Measurements from ENCODE around the gene AURKAIP1. TPM values are rescaled to one million over a fixed set of nuclear protein-coding genes. Genes with fewer than 3 reads are reported as not detected.

AURKAIP1 gene
- 101 TPM for polyA plus RNA-seq (2012; ENCODE audit: low read depth, missing spikeins)

DNA sequence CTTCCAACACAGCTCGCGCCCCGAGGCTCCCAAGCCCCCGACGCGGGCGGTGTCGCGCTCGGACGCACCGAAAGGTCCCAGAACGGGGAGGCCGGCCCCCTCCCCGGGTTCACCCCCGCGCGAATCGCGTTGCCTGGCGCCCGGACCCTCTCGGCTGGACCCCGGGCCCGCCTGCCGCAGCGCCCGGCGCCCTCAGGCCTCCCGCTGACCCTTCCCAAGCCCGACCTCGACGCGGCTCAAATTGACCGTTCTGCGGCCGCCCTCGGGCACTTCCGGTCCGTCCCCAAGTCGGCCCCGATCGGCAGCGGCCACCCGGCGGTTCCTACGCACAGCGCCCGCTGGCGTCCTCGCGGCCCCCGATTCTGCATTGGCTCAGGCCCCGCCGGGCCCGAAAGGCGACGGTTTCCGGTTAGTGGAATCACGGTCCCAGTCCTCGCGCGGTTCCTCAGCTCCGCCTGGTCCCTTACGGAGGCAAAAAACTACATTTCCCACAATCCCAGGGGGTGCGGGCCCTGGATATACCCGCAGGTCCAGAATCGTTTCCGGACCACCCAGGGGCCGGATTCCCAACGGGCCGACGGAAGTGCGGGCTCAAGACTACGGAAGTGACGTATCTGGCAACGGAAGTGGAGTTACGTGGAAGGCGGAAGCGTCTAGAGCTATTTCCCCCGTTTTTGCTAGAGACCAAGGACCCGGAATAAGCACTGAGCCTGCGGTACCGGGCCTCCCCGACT, at the start of gene AURKAIP1:
AURKAIP1 (minus strand) TSS at position 279 of the 734 bp plus-strand sequence. CDS start 451 bp downstream, outside the sequence.
- TF ChIP-seq PAX5 (IDR thresholded peaks at IDR 0.05; ENCODE audit: insufficient read depth, low read length, severe bottlenecking) (peak; percentile 38), POLR2AphosphoS5 (IDR thresholded peaks at IDR 0.05; ENCODE audit: low read depth, low read length) (no peak), SPI1 (IDR thresholded peaks at IDR 0.05; ENCODE audit: low read depth, low read length) (peak; percentile 63), POLR2A (IDR thresholded peaks at IDR 0.05; ENCODE audit: low read depth, low read length) (peak; percentile 78), POU2F2 (IDR thresholded peaks at IDR 0.05; ENCODE audit: low read depth, low read length) (peak; percentile 72; the same call in 1 of the 2 replicates), TAF1 (IDR thresholded peaks at IDR 0.05; ENCODE audit: low read depth, low read length) (peak; percentile 54; the same call in 1 of the 2 replicates)
- FAIRE-seq: peak; percentile 99
- DNase-seq (ENCODE audit: insufficient read length, low spot score): peak; percentile 98

DNA sequence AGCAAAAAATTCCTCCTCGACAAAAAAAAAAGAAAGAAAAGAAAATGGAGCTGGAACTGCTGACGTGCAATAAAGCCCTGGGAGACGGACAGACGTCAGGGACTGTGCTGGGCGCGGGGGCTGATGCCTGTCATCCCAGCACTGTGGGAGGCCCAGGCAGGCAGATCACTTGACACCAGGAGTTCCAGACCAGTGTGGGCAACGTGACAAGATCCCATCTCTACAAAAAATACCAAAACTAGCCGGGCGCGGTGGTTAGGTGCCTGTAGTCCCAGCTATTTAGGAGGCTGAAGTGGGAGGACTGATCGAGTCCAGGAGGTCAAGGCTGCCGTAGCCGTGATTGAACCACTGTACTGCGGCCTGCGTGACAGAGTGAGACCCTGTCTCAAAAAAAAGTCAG, 49.7 kb upstream of the AURKAIP1 start:
- FAIRE-seq (no peak), DNase-seq (ENCODE audit: insufficient read length, low spot score) (no peak)
- no peak for TF ChIP-seq PAX5 (IDR thresholded peaks at IDR 0.05; ENCODE audit: insufficient read depth, low read length, severe bottlenecking)
- no peak for TF ChIP-seq POLR2A (IDR thresholded peaks at IDR 0.05; ENCODE audit: low read depth, low read length)

DNA sequence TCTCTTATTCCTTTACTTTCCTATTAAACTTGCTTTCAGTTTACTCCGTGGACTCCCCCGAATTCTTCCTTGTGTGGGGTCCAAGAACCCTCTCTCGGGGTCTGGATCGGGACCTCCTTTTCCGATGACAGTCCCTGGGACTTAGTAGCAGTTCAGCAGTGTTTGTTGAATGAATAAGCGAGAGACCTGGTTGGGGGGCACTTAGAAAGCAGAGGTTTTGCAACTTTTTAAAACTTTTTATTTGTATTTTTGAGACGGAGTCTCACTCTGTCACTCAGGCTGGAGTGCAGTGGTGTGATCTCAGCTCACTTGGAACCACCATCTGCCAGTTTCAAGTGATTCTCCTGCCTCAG, 48.2 kb upstream of the AURKAIP1 start:
- FAIRE-seq (no peak), DNase-seq (ENCODE audit: insufficient read length, low spot score) (no peak)
- TF ChIP-seq POLR2A (IDR thresholded peaks at IDR 0.05; ENCODE audit: low read depth, low read length) (no peak), SPI1 (IDR thresholded peaks at IDR 0.05; ENCODE audit: low read depth, low read length) (no peak)

DNA sequence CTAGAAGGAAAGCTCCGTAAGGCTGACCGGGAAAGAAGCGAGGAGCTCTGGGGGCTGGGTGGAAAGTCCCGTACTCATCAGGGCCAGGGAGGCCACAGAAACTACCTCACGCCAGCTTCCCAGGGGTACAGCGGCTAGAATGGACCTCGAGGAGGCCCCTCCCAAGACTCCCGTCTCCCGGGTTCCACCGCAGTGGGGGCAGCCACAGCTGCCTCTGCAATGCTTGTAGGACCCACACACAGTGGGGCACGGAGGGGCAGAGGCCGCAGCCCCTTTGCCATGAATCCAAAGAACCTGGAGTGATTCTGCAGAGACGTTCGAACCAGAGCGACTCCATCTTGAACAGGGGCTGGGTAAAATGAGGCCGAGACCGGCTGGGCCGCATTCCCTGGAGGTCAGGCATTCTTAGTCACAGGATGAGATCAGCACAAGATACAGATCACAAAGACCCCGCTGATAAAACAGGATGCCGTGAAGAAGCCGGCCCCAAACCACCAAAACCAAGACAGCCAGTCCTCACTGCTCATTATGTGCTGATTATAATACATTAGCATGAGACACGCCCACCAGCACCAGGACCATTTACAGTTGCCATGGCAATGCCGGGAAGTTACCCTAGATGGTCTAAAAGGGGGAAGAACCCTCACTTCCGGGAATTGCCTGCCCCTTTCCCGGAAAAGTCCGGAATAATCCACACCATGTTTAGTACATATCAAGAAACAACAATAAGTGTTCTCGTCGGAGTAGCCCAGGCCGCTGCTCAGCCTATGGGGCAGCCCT, 47.6 kb upstream of the AURKAIP1 start:
- FAIRE-seq: peak; percentile 60
- TF ChIP-seq POLR2AphosphoS5 (IDR thresholded peaks at IDR 0.05; ENCODE audit: low read depth, low read length) (no peak), POU2F2 (IDR thresholded peaks at IDR 0.05; ENCODE audit: low read depth, low read length) (no peak), SPI1 (IDR thresholded peaks at IDR 0.05; ENCODE audit: low read depth, low read length) (no peak), POLR2A (IDR thresholded peaks at IDR 0.05; ENCODE audit: low read depth, low read length) (no peak), TAF1 (IDR thresholded peaks at IDR 0.05; ENCODE audit: low read depth, low read length) (no peak), PAX5 (IDR thresholded peaks at IDR 0.05; ENCODE audit: insufficient read depth, low read length, severe bottlenecking) (no peak)
- DNase-seq (ENCODE audit: insufficient read length, low spot score): no peak

DNA sequence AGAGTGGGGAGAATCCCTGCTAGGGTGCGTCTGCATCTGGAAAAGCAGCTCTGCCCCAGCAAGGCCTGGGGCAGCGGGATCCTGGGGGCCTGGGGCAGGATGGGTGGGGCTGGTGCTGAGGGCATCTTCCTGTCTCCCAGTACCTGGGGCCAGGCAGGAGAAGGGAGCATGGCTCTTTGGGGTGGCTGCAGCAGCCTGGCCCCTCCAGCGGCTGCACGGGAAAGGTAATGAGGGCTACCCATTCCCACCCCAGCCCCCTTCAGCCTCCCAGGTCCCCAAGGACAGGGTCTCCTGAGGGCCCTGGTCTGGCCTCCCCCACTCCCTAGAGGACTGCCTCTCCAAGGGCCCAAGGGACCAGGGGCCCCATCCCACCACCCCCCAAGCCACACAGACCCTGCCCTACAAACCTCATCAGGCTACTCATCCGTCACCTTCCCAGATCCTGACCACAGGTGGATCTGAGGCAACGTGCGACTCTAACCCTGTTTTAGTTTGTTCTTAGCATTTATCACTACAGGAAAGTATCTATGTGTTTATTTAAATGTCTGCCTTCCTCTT, 47.0 kb upstream of the AURKAIP1 start:
- TF ChIP-seq PAX5 (IDR thresholded peaks at IDR 0.05; ENCODE audit: insufficient read depth, low read length, severe bottlenecking) (no peak), TAF1 (IDR thresholded peaks at IDR 0.05; ENCODE audit: low read depth, low read length) (no peak), POLR2AphosphoS5 (IDR thresholded peaks at IDR 0.05; ENCODE audit: low read depth, low read length) (no peak), POU2F2 (IDR thresholded peaks at IDR 0.05; ENCODE audit: low read depth, low read length) (no peak)
- FAIRE-seq: no peak
- DNase-seq (ENCODE audit: insufficient read length, low spot score): no peak

DNA sequence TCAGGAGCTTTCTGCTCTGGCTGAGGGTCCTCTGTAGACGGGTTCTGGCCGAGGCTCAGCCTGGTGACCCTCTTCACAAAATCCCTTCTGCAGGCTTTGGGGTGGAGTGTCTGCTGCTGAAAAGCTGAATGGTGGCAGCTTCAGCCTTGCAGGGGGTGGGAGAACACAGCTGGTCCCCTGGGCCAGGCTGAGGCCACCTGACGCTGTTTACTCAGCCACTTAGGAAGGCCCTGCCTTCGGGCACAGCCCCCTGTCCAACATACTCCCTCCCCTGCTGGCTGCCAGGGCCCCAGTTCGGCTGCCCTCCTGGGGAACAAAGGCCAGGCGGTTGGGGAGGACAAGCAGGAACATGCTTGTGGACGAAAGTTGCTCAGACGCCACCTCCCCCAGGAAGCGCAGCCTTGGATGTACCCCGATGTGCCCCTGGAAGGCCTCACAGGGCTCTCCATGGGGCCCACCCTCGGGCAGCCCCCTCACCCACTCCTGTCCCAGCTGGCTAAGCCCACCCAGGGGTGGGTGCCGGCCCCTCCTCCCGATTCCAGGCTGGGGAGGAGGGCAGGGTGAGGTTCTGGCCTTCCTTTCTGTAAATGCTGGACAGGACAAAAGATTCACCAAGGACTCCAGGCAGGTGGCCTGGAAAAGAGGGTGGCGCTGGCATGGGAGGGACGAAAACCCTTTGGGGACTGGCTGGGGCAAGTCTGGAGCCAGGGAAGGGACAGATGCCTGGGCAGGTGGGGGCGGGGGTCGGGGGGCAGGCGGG, 46.3 kb upstream of the AURKAIP1 start, which contains the start of gene ANKRD65:
ANKRD65 (minus strand) TSS at position 130 of the 760 bp plus-strand sequence. CDS start 271 bp downstream, outside the sequence.
- no peak for TF ChIP-seq SPI1 (IDR thresholded peaks at IDR 0.05; ENCODE audit: low read depth, low read length)
- TF ChIP-seq POLR2AphosphoS5 (IDR thresholded peaks at IDR 0.05; ENCODE audit: low read depth, low read length): no peak
- no peak for TF ChIP-seq POLR2A (IDR thresholded peaks at IDR 0.05; ENCODE audit: low read depth, low read length)
- no peak for TF ChIP-seq POU2F2 (IDR thresholded peaks at IDR 0.05; ENCODE audit: low read depth, low read length)
- no peak for TF ChIP-seq PAX5 (IDR thresholded peaks at IDR 0.05; ENCODE audit: insufficient read depth, low read length, severe bottlenecking)
- no peak for FAIRE-seq
- DNase-seq (ENCODE audit: insufficient read length, low spot score): no peak

DNA sequence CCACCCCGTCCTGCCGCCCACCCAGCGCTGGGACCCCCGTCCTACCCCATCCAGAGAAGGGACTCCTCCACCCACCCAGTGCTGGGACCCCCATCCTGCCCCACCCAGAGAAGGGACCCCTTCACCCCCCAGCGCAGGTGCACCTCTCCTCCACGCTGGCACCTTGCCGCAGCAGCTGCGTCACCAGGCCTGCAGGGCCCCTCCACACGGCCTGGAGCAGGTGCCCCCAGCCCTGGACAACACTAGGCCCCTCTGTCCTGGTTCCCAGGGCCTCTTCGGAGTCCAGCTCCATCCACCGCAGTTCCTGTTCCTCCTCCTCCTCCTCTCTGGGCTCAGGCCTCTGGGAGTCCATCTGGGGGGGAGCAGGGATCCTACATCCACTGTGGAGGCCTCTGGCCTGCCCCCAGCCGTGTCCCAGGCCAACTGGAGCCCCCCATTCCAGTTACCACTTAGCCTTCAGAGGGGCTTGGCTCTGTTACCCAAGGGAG, 45.7 kb upstream of the AURKAIP1 start:
- FAIRE-seq: no peak

DNA sequence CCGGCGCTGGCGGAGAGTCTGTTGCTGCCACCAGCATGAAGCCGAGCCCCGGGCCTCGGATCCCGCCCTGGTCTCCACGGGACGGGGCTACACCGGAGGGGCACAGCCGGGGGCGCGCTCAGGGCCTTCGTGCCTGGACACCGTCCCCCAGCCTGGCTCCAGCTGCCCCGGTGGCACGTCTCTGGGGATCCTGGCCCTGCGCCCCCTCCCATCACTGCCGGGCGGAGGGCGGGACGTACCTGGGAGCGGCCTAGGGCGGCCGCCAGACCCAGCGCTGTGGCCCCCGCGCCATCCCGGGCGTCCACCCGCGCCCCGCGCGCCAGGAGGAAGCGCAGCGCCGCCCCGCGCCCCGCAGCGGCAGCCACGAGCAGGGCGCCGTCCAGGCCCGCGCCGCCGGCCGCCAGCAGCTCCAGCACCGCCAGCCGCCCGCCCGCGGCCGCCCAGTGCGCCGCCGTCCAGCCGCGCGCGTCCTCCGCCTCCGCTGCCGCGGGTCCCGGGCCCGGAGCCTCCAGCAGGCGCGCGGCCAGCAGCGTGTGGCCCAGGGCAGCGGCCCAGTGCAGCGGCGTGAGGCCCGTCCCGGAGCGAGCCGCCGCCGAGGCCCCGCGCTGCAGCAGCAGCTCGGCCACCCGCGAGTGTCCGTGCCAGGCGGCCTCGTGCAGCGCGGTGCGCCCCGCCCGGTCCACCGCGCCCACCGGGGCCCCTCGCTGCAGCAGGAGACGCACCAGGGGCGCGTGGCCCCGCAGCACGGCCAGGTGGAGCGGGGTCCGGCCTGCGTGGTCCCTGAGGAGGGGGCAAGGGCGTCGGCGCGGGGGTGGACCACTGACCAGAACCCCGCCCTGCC, 45.0 kb upstream of the AURKAIP1 start:
- no peak for FAIRE-seq
- DNase-seq (ENCODE audit: insufficient read length, low spot score): peak; percentile 34
- TF ChIP-seq TAF1 (IDR thresholded peaks at IDR 0.05; ENCODE audit: low read depth, low read length) (no peak), PAX5 (IDR thresholded peaks at IDR 0.05; ENCODE audit: insufficient read depth, low read length, severe bottlenecking) (no peak), POLR2AphosphoS5 (IDR thresholded peaks at IDR 0.05; ENCODE audit: low read depth, low read length) (no peak), POLR2A (IDR thresholded peaks at IDR 0.05; ENCODE audit: low read depth, low read length) (no peak), SPI1 (IDR thresholded peaks at IDR 0.05; ENCODE audit: low read depth, low read length) (no peak), POU2F2 (IDR thresholded peaks at IDR 0.05; ENCODE audit: low read depth, low read length) (no peak)

More for the DNA sequence above, 45.7 kb upstream of the AURKAIP1 start:
- no peak for DNase-seq (ENCODE audit: insufficient read length, low spot score)
- TF ChIP-seq POLR2AphosphoS5 (IDR thresholded peaks at IDR 0.05; ENCODE audit: low read depth, low read length): no peak
